GM19372 (cell line): ENCODE measurements around the gene DMBX1.

Experiments
- ATAC-seq: cut with Tn5 transposase; IDR thresholded peaks from one replicate; pipeline ENCODE4 v1.9.1; 2021; ENCODE audit warnings: mild to moderate bottlenecking, low read depth, moderate library complexity; ENCODE audit not compliant: unreplicated experiment

The DMBX1 gene

GRCh38 chr1:46480959-46481646 is 8.5 kb upstream of the DMBX1 start:
- ATAC-seq = no peak

- no peak for ATAC-seq
These were observed 7.7 kb upstream of the DMBX1 start for GRCh38 chr1:46481961-46482360.

- ATAC-seq = no peak
These were observed 6.0 kb upstream of the DMBX1 start for GRCh38 chr1:46483589-46483988.

- ATAC-seq = no peak
These were observed 4.7 kb upstream of the DMBX1 start for GRCh38 chr1:46484783-46485490.

GRCh38 chr1:46485564-46486431 is 3.8 kb upstream of the DMBX1 start:
- ATAC-seq = no peak

GRCh38 chr1:46486432-46487015 is 3.1 kb upstream of the DMBX1 start:
- no peak for ATAC-seq

- no peak for ATAC-seq
These were observed 1.8 kb upstream of the DMBX1 start for GRCh38 chr1:46487818-46488218.

- ATAC-seq = no peak
These were observed 1.1 kb upstream of the DMBX1 start for GRCh38 chr1:46488343-46489168.

- no peak for ATAC-seq
These were observed 433 bp upstream of the DMBX1 start for GRCh38 chr1:46489169-46489637.

- no peak for ATAC-seq
These were observed 695 bp downstream of the DMBX1 start for GRCh38 chr1:46490406-46490655.

GRCh38 chr1:46490656-46491442 is 1.2 kb downstream of the DMBX1 start:
- no peak for ATAC-seq

- ATAC-seq = no peak
These were observed 2.0 kb downstream of the DMBX1 start for GRCh38 chr1:46491443-46492268.

GRCh38 chr1:46492269-46492853 is 2.7 kb downstream of the DMBX1 start:
- ATAC-seq = no peak

GRCh38 chr1:46492871-46493270 is 3.2 kb downstream of the DMBX1 start:
- ATAC-seq = no peak

GRCh38 chr1:46493316-46494032 is 3.8 kb downstream of the DMBX1 start:
- no peak for ATAC-seq

- no peak for ATAC-seq
These were observed 5.3 kb downstream of the DMBX1 start for GRCh38 chr1:46494910-46495309.

- ATAC-seq = no peak
These were observed 6.1 kb downstream of the DMBX1 start for GRCh38 chr1:46495778-46496177.

GRCh38 chr1:46496505-46496904 is 6.9 kb downstream of the DMBX1 start:
- ATAC-seq = no peak
